GM19193 (cell line): ENCODE data around the gene GBE1.

Source experiments
- POLR2A ChIP-seq: IDR thresholded peaks from 4 replicates; pipeline ENCODE4 v1.6.1; 2011; ENCODE audit not compliant: insufficient read depth, insufficient read length; ENCODE audit errors: extremely low read depth

GBE1 gene

GRCh38 chr3:81463781-81464180 lies 297.7 kb downstream of the GBE1 start:
- TF ChIP-seq POLR2A: no peak

- TF ChIP-seq POLR2A: no peak
Measured at GRCh38 chr3:81462921-81463320, 298.5 kb downstream of the GBE1 start.

- TF ChIP-seq POLR2A: no peak
Measured at GRCh38 chr3:81459733-81460132, 301.7 kb downstream of the GBE1 start.

DNA sequence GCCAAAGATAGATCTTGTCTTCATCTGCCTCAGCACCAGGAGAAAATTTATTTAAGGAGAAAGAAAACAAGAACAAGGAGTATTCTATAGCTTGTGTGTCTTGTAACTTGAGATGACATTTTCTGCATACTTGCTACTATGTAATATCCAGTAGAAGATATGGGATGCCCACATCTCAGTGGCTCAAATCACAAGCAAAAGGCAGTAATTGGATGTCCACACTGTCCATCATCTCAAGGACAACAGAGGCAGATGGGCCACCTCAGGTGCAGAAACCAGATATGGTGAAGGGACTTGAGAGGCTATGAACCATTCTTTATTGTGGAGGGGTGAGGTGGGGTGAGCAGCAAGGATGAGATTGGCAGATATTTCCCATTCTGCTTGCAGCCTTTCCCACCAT lies 309.0 kb downstream of the GBE1 start:
- TF ChIP-seq POLR2A: no peak

- TF ChIP-seq POLR2A: no peak
Measured at GRCh38 chr3:81451611-81452010, 309.8 kb downstream of the GBE1 start.

DNA sequence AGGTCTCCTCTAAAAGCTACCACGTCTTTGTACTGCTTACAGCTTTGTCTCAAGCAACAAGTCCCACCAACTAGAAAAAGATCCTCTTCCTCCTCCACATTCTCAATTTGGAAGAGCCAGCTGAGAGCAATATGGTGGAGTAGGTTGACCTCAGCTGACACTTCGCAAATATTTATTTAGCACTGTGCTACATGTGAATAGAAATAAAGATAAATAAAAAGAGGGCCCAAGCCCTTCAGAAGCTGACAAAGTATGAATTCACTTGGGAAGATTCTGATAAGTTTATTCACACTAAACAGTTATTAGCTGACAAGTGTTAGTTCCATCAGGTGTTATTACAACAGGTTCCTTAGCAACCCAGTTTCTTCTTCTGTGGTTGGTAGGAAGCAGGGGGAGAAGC lies 310.3 kb downstream of the GBE1 start:
- no peak for TF ChIP-seq POLR2A

DNA sequence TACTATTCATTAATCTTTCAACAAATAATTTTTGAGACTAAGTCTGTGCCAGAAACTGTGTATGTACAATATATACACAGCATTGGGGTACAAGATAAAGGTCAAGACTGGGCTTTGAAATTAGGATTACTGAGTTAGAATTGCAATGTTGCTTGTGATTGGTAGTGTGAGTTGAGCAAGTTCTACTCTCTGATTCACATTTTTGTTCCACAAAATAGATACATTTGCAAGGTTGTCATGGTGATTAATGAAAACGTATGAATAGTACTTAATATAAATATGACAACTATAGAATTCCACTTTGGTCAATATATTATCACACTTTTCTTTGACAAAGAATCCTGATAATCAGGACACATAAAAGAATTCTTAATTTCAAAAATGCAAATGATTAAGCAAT lies 314.6 kb downstream of the GBE1 start:
- no peak for TF ChIP-seq POLR2A

- no peak for TF ChIP-seq POLR2A
Measured at GRCh38 chr3:81445712-81446111, 315.7 kb downstream of the GBE1 start.

GRCh38 chr3:81444817-81445460 lies 316.5 kb downstream of the GBE1 start:
- no peak for TF ChIP-seq POLR2A

GRCh38 chr3:81443958-81444357 lies 317.5 kb downstream of the GBE1 start:
- no peak for TF ChIP-seq POLR2A

- no peak for TF ChIP-seq POLR2A
Measured at GRCh38 chr3:81443457-81443782, 318.0 kb downstream of the GBE1 start.

- no peak for TF ChIP-seq POLR2A
Measured at GRCh38 chr3:81442758-81443456, 318.5 kb downstream of the GBE1 start.

- TF ChIP-seq POLR2A: no peak
Measured at GRCh38 chr3:81440661-81441060, 320.8 kb downstream of the GBE1 start.
